ENCODE measurements around the gene TTLL10.

TTLL10 gene

GRCh38 chr1:1218524-1219200, 45.0 kb downstream of the TTLL10 start:
- DNase-seq, result no peak

GRCh38 chr1:1219341-1219740, 45.7 kb downstream of the TTLL10 start:
- no peak for DNase-seq

- no peak for DNase-seq
Measured at GRCh38 chr1:1220197-1220596, 46.5 kb downstream of the TTLL10 start.

- DNase-seq, result no peak
Measured at GRCh38 chr1:1221887-1222574, 48.4 kb downstream of the TTLL10 start.

GRCh38 chr1:1222575-1223225, 49.0 kb downstream of the TTLL10 start:
- no peak for DNase-seq

GRCh38 chr1:1223321-1223720, 49.6 kb downstream of the TTLL10 start:
- no peak for DNase-seq

GRCh38 chr1:1223891-1224290, 50.2 kb downstream of the TTLL10 start:
- DNase-seq, result no peak

GRCh38 chr1:1225238-1225845, 51.7 kb downstream of the TTLL10 start:
- DNase-seq, result no peak

GRCh38 chr1:1225913-1226312, 52.2 kb downstream of the TTLL10 start:
- DNase-seq, result no peak

GRCh38 chr1:1226566-1227362, 53.1 kb downstream of the TTLL10 start:
- DNase-seq, result no peak

GRCh38 chr1:1227386-1227785, 53.7 kb downstream of the TTLL10 start:
- DNase-seq, result no peak

GRCh38 chr1:1228187-1228586, 54.5 kb downstream of the TTLL10 start:
- no peak for DNase-seq

- no peak for DNase-seq
Measured at GRCh38 chr1:1228596-1229321, 55.1 kb downstream of the TTLL10 start.

- no peak for DNase-seq
Measured at GRCh38 chr1:1229770-1230169, 56.1 kb downstream of the TTLL10 start.

- DNase-seq, result no peak
Measured at GRCh38 chr1:1230656-1231399, 57.1 kb downstream of the TTLL10 start.

- peak; percentile 63 to 97 (median 93) for DNase-seq
Measured at GRCh38 chr1:1231400-1232207, 57.9 kb downstream of the TTLL10 start, which contains the start of gene SDF4. Gene SDF4 (minus strand): TSS chr1:1232001. CDS start chr1:1228772, 3,229 bp downstream.

GRCh38 chr1:1232208-1232795, 58.6 kb downstream of the TTLL10 start, which contains the start of gene B3GALT6:
Gene B3GALT6 (plus strand): TSS chr1:1232237. CDS start chr1:1232279, 42 bp downstream.
- DNase-seq, result peak in 7 of 51 donors; percentile 30 to 56 (median 44)

GRCh38 chr1:1232796-1233566, 59.3 kb downstream of the TTLL10 start:
- DNase-seq, result no peak
